Thyroid gland (tissue), 4 donors: ENCODE measurements around the gene ZBTB8A.

Experiments
- CTCF ChIP-seq, 6 experiments: fragments of 200-600 bp in 3 of 6; fragments of 450-650 bp in 3 of 6; sonication (generic) in 3 of 6; IDR thresholded peaks; one replicate each; pipeline ENCODE4 v1.5.1; 2016 to 2019; ENCODE audit warnings: antibody characterized with exemption in 6 of 6, mild to moderate bottlenecking in 2 of 6, inconsistent platforms in 1 of 6, moderate library complexity in 1 of 6
- POLR2A ChIP-seq, 2 donors: fragments of 450-650 bp; IDR thresholded peaks; one replicate each; pipeline ENCODE4 v1.6.1; 2017; ENCODE audit warnings: antibody characterized with exemption in 2 of 2, mild to moderate bottlenecking in 2 of 2, moderate library complexity in 1 of 2

- no peak for TF ChIP-seq POLR2A (IDR thresholded peaks at IDR 0.05)
- no peak for TF ChIP-seq CTCF (IDR thresholded peaks at IDR 0.05)
Observed at GRCh38 chr1:32623775-32624174, 84.5 kb downstream of the ZBTB8A start.
